SK-N-SH treated with all-trans-retinoic acid at 6 μM for 48 hours (cell line): ENCODE data around the gene NLE1.

ENCODE experiments used
- ATAC-seq: fragments of 200-7000 bp; cut with Tn5 transposase; 3 replicates; pipeline ENCODE4 v1.9.1; 2020; ENCODE audit warnings: mild to moderate bottlenecking, moderate library complexity
- BACH2 ChIP-seq: fragments of 250-450 bp; sonication (Bioruptor Pico); IDR thresholded peaks from 2 replicates; pipeline ENCODE4 v1.9.0; 2021; ENCODE audit warnings: mild to moderate bottlenecking, borderline replicate concordance
- CSDC2 ChIP-seq: fragments of 250-450 bp; sonication (Bioruptor Pico); IDR thresholded peaks from 2 replicates; pipeline ENCODE4 v1.5.0; 2020; ENCODE audit warnings: mild to moderate bottlenecking, moderate library complexity
- GLIS3 ChIP-seq: fragments of 250-450 bp; sonication (Bioruptor Pico); IDR thresholded peaks from 2 replicates; pipeline ENCODE4 v1.5.0; 2020; ENCODE audit warnings: mild to moderate bottlenecking, moderate library complexity
- ISL1 ChIP-seq: fragments of 250-450 bp; sonication (Bioruptor Pico); IDR thresholded peaks from 2 replicates; pipeline ENCODE4 v2.1.2; 2022; ENCODE audit warnings: mild to moderate bottlenecking, moderate library complexity
- OSR1 ChIP-seq: fragments of 250-450 bp; sonication (Bioruptor Pico); IDR thresholded peaks from 2 replicates; pipeline ENCODE4 v1.8.0; 2022; ENCODE audit warnings: moderate library complexity, mild to moderate bottlenecking, inconsistent platforms
- PATZ1 ChIP-seq: fragments of 250-450 bp; sonication (Bioruptor Pico); IDR thresholded peaks from 2 replicates; pipeline ENCODE4 v1.8.0; 2020; ENCODE audit warnings: mild to moderate bottlenecking, moderate library complexity, borderline replicate concordance
- PPARA ChIP-seq: fragments of 250-450 bp; sonication (Bioruptor Pico); IDR thresholded peaks from 2 replicates; pipeline ENCODE4 v1.5.0; 2020; ENCODE audit warnings: mild to moderate bottlenecking, borderline replicate concordance
- RARB ChIP-seq: fragments of 250-450 bp; sonication (Bioruptor Pico); IDR thresholded peaks from 2 replicates; pipeline ENCODE4 v1.8.0; 2021; ENCODE audit warnings: mild to moderate bottlenecking, moderate library complexity
- SNAI2 ChIP-seq: fragments of 250-450 bp; sonication (Bioruptor Pico); IDR thresholded peaks from 2 replicates; pipeline ENCODE4 v1.5.0; 2020; ENCODE audit warnings: mild to moderate bottlenecking, moderate library complexity
- TCF4 ChIP-seq: fragments of 250-450 bp; sonication (Bioruptor Pico); IDR thresholded peaks from 2 replicates; pipeline ENCODE4 v1.8.0; 2021; ENCODE audit warnings: mild to moderate bottlenecking, moderate library complexity, borderline replicate concordance
- TOX ChIP-seq: fragments of 250-450 bp; sonication (Bioruptor Pico); IDR thresholded peaks from 2 replicates; pipeline ENCODE4 v1.8.0; 2021; ENCODE audit warnings: mild to moderate bottlenecking, moderate library complexity, borderline replicate concordance
- TSHZ2 ChIP-seq: fragments of 250-450 bp; sonication (Bioruptor Pico); IDR thresholded peaks from 2 replicates; pipeline ENCODE4 v1.5.0; 2020; ENCODE audit warnings: mild to moderate bottlenecking, moderate library complexity
- ZC3H10 ChIP-seq: fragments of 250-450 bp; sonication (Bioruptor Pico); IDR thresholded peaks from 2 replicates; pipeline ENCODE4 v1.5.1; 2021; ENCODE audit warnings: mild to moderate bottlenecking, moderate library complexity
- ZFP3 ChIP-seq: fragments of 250-450 bp; sonication (Bioruptor Pico); IDR thresholded peaks from 2 replicates; pipeline ENCODE4 v1.5.0; 2020; ENCODE audit warnings: mild to moderate bottlenecking, moderate library complexity
- ZFP30 ChIP-seq: fragments of 450-650 bp; formaldehyde crosslinking; IDR thresholded peaks from 2 replicates; pipeline ENCODE4 v1.5.0; 2022; ENCODE audit warnings: mild to moderate bottlenecking, moderate library complexity
- ZNF565 ChIP-seq: fragments of 450-650 bp; formaldehyde crosslinking; conservative IDR thresholded peaks from 2 replicates; pipeline ENCODE4 v1.5.0; 2020; ENCODE audit warnings: low read depth, mild to moderate bottlenecking, moderate library complexity
- ZNF8 ChIP-seq: fragments of 450-650 bp; formaldehyde crosslinking; IDR thresholded peaks from 2 replicates; pipeline ENCODE4 v1.5.0; 2020; ENCODE audit warnings: mild to moderate bottlenecking, moderate library complexity
- TF ChIP-seq, protein P1 (sequence below): fragments of 250-450 bp; sonication (Bioruptor Pico); IDR thresholded peaks from 2 replicates; pipeline ENCODE4 v1.8.0; 2021; ENCODE audit warnings: low read depth, mild to moderate bottlenecking, moderate library complexity, borderline replicate concordance
- TF ChIP-seq, protein P2 (sequence below): fragments of 250-450 bp; sonication (Bioruptor Pico); IDR thresholded peaks from 2 replicates; pipeline ENCODE4 v1.5.1; 2021; ENCODE audit warnings: mild to moderate bottlenecking, moderate library complexity
- TF ChIP-seq, protein P3 (sequence below): fragments of 250-450 bp; sonication (Bioruptor Pico); IDR thresholded peaks from 2 replicates; pipeline ENCODE4 v1.5.1; 2020; ENCODE audit warnings: low read depth, mild to moderate bottlenecking, moderate library complexity

Gene NLE1

DNA sequence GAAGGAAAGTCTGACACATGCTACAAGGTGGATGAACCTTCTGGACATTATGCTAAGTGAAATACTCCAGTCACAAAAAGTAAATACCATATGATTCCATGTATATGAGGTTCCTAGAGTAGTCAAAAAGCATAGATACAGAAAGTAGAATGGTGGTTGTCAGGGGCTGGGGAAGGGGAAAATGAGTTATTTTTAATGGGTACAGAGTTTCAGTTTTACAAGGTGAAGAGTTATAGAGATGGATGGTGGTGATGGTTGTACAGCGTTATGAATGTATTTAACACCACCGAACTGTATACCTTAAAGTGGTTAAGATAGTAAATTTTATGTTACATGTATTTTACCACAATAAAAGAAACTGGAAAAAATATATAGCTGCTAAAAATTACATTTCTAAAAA is 40.4 kb downstream of the NLE1 start (continued):
- TF ChIP-seq, protein P1, sequence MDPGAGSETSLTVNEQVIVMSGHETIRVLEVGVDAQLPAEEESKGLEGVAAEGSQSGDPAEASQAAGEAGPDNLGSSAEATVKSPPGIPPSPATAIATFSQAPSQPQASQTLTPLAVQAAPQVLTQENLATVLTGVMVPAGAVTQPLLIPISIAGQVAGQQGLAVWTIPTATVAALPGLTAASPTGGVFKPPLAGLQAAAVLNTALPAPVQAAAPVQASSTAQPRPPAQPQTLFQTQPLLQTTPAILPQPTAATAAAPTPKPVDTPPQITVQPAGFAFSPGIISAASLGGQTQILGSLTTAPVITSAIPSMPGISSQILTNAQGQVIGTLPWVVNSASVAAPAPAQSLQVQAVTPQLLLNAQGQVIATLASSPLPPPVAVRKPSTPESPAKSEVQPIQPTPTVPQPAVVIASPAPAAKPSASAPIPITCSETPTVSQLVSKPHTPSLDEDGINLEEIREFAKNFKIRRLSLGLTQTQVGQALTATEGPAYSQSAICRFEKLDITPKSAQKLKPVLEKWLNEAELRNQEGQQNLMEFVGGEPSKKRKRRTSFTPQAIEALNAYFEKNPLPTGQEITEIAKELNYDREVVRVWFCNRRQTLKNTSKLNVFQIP (CRISPR knock-in tag): no peak
- TF ChIP-seq TSHZ2 (CRISPR knock-in tag) (no peak), CSDC2 (CRISPR knock-in tag) (no peak), OSR1 (CRISPR knock-in tag) (no peak), GLIS3 (CRISPR knock-in tag) (no peak), PPARA (CRISPR knock-in tag) (no peak), SNAI2 (CRISPR knock-in tag) (no peak), ZC3H10 (CRISPR knock-in tag) (no peak)

DNA sequence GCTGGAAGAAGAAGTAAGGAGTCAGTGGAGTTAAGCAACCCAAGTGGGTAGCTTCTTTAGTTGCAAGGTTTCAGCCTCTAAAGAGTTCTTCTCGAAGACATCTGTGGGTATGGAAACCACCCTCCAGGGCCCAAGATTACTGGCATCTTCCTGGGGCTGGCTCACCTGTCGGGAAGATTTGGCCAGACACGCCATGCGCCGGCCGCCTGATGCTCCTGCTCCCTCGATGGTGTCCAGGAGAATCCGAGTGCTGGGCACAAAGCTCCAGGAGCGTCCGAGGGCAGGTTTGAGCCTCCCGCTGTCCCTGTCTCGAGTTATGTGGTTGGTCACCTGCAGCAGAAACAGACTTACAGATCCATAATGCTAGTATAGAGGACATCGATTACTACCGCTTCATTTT is 41.1 kb downstream of the NLE1 start:
- TF ChIP-seq ZNF8 (CRISPR knock-in tag) (no peak), OSR1 (CRISPR knock-in tag) (no peak), PATZ1 (no peak)
- TF ChIP-seq, protein P2, sequence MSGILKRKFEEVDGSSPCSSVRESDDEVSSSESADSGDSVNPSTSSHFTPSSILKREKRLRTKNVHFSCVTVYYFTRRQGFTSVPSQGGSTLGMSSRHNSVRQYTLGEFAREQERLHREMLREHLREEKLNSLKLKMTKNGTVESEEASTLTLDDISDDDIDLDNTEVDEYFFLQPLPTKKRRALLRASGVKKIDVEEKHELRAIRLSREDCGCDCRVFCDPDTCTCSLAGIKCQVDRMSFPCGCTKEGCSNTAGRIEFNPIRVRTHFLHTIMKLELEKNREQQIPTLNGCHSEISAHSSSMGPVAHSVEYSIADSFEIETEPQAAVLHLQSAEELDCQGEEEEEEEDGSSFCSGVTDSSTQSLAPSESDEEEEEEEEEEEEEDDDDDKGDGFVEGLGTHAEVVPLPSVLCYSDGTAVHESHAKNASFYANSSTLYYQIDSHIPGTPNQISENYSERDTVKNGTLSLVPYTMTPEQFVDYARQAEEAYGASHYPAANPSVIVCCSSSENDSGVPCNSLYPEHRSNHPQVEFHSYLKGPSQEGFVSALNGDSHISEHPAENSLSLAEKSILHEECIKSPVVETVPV (CRISPR knock-in tag): no peak
- no peak for ATAC-seq

GRCh38 chr17:35099908-35100307 is 42.2 kb downstream of the NLE1 start:
- no peak for ATAC-seq
- TF ChIP-seq ZFP30 (CRISPR knock-in tag) (no peak), PPARA (CRISPR knock-in tag) (no peak), ZNF565 (CRISPR knock-in tag) (no peak), BACH2 (no peak), ISL1 (CRISPR knock-in tag) (no peak), ZFP3 (no peak), GLIS3 (CRISPR knock-in tag) (no peak), OSR1 (CRISPR knock-in tag) (no peak), TCF4 (CRISPR knock-in tag) (no peak)
- TF ChIP-seq, protein P1 (CRISPR knock-in tag): no peak

- ATAC-seq: no peak
- TF ChIP-seq ISL1 (CRISPR knock-in tag) (no peak), CSDC2 (CRISPR knock-in tag) (no peak), ZNF565 (CRISPR knock-in tag) (no peak), ZFP30 (CRISPR knock-in tag) (no peak), OSR1 (CRISPR knock-in tag) (no peak), ZFP3 (no peak), RARB (CRISPR knock-in tag) (no peak), TOX (CRISPR knock-in tag) (no peak), TSHZ2 (CRISPR knock-in tag) (no peak), PPARA (CRISPR knock-in tag) (no peak), SNAI2 (CRISPR knock-in tag) (no peak)
- TF ChIP-seq, protein P1 (CRISPR knock-in tag): no peak
- TF ChIP-seq, protein P3, sequence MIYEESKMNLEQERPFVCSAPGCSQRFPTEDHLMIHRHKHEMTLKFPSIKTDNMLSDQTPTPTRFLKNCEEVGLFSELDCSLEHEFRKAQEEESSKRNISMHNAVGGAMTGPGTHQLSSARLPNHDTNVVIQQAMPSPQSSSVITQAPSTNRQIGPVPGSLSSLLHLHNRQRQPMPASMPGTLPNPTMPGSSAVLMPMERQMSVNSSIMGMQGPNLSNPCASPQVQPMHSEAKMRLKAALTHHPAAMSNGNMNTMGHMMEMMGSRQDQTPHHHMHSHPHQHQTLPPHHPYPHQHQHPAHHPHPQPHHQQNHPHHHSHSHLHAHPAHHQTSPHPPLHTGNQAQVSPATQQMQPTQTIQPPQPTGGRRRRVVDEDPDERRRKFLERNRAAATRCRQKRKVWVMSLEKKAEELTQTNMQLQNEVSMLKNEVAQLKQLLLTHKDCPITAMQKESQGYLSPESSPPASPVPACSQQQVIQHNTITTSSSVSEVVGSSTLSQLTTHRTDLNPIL (CRISPR knock-in tag): no peak
These were observed 44.3 kb downstream of the NLE1 start for GRCh38 chr17:35097776-35098175.
